ENCODE measurements around the gene TMEM175.
"Not testable (repeated sequence)": the region's sequence is repeated elsewhere in the genome, so short reads cannot be mapped to it uniquely, and the experiment has no call there.

The TMEM175 gene

GRCh38 chr4:915595-915994 is 16.7 kb upstream of the TMEM175 start:
- peak in 4 of 56 donors; percentile 3 to 37 (median 15) for DNase-seq

GRCh38 chr4:917466-917865 is 14.8 kb upstream of the TMEM175 start:
- no peak for DNase-seq

- DNase-seq = no peak
Observed at GRCh38 chr4:917992-918391, 14.3 kb upstream of the TMEM175 start.

- not testable (repeated sequence) for DNase-seq
Observed at GRCh38 chr4:918591-918990, 13.7 kb upstream of the TMEM175 start.

DNA sequence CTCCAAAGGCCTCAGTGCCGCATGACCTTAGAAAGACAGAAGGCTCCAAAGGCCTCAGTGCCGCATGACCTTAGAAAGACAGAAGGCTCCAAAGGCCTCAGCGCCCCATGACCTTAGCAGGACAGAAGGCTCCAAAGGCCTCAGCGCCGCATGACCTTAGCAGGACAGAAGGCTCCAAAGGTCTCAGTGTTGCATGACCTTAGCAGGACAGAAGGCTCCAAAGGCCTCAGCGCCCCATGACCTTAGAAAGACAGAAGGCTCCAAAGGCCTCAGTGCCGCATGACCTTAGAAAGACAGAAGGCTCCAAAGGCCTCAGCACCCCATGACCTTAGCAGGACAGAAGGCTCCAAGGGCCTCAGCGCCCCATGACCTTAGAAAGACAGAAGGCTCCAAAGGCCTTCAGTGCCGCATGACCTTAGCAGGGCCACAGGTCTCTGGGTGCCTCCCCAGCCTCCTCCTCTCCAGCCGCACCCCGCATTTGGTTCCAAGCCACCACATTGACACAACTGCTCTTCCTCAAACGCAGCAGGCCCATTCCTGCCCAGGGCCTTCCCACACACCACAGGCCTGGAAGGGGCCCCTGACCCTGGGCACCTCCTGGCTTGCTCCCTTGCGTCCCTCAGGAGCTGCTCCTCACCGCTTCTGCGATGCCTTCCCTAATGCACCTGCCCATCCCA is 13.1 kb upstream of the TMEM175 start:
- DNase-seq = not testable (repeated sequence)

DNA sequence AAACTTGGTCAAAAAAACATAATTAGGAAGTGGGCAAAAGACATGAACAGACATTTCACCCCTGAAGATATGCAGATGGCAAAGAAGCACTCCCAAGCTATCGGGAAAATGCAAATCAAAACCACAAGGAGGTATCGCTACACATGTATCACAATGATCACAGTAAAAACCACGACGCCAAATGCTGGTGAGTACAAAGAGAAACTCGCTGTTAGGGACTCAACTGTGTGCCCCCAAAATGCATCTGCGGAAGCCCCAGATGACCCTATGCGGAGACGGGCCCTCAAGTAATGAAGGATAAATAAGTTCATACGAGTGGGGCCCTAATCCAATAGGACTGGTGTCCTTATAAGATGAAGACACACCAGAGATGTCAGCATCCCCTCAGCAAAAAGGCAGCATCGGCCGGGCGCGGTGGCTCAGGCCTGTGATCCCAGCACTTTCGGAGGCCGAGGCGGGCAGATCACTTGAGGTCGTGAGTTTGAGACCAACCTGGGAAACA is 10.4 kb upstream of the TMEM175 start:
- DNase-seq = no peak

DNA sequence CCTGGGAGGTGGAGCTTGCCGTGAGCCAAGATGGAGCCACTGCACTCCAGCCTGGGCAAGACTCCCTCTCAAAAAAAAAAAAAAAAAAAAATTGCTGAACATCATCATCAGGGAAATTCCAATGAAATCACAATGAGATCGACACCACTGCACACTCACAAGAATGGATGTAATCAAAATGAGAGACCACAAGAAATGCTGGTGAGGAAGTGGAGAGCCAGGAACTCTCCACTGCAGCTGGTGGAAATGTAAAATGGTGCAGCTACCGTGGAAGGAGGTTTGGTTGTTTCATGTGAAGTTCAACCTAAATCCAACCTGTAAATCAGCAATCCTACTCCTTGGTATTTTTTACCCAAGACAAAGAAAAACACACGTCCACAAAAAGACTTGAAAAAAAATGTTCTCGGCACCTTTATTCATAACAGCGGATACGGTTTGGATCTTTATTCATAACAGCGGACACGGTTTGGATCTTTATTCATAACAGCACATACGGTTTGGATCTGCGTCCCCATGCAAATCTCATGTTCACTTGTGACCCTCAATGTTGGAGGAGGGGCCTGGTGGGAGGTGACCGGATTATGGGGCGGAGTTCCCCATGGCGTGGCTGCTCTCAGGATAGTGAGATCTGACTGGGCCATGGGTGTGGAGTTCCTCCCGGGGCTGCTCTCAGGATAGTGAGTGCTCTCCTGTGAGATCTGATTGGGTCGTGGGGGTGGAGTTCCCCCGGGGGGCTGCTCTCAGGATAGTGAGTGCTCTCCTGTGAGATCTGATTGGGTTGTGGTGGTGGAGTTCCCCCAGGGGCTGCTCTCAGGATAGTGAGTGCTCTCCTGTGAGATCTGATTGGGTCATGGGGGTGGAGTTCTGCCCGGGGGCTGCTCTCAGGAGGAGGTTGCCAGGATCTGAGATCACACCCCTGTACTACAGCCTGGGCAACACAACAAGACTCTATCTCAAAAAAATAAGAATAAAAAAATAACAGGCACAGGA is 7.9 kb upstream of the TMEM175 start:
- DNase-seq = no peak

- no peak for DNase-seq
Observed at GRCh38 chr4:925171-925570, 7.1 kb upstream of the TMEM175 start.

- DNase-seq = no peak
Observed at GRCh38 chr4:925771-926500, 6.3 kb upstream of the TMEM175 start.

DNA sequence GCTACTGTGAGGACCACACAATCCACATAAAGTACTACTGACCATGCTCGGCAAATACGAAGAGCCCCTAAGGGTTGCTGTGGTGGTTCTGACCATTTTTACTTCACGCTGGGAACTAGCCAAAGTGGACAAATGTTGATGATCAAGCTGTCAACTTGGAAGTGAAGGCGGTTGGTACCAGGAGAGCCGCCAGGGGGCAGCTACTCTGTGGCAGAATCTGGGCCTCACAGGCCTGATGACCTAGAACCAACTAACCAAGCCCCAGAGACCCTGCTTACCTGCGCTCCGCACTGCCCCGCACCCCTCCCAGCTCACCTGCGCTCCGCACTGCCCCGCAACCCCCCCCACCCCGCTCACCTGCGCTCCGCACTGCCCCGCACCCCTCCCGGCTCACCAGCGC is 5.7 kb upstream of the TMEM175 start:
- no peak for DNase-seq

DNA sequence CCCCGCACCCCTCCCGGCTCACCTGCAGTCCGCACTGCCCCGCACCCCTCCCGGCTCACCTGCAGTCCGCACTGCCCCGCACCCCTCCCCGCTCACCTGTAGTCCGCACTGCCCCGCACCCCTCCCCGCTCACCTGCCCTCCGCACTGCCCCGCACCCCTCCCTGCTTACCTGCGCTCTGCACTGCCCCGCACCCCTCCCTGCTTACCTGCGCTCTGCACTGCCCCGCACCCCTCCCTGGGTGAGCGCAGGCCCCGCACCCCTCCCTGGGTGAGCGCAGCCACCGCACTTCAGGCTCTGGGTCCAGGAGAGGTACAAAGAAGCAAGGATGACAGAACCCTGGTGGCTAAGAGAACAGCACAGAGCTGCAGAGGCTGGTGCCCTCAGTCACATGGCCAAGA is 4.7 kb upstream of the TMEM175 start:
- DNase-seq = not testable (repeated sequence)

- no peak for DNase-seq
Observed at GRCh38 chr4:929096-929765, 3.0 kb upstream of the TMEM175 start.

- DNase-seq = peak in 1 of 56 donors; percentile 6
Observed at GRCh38 chr4:930028-930551, 2.2 kb upstream of the TMEM175 start.

DNA sequence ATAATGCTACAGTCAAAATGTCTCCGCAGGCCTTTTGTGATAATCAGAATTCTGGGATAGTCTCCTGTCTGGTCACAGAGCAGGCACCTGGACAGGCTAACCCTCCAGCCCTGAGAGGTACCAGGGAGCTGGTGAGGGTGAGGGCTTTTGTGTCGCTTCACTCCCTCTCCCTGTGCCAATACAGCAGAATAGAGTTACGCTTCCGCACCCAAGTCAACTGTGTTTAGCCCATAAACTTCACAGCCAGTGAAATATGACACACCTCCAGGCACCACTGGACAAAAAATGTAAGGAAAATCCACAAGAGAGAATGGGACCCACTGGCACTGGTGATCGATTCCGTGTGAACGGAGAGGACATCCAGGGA is 1.4 kb upstream of the TMEM175 start:
- no peak for DNase-seq

- no peak for DNase-seq
Observed at GRCh38 chr4:931194-931959, 883 bp upstream of the TMEM175 start.

GRCh38 chr4:932713-933070 is 432 bp downstream of the TMEM175 start:
- no peak for DNase-seq

- DNase-seq = not testable (repeated sequence)
Observed at GRCh38 chr4:939508-939907, 7.2 kb downstream of the TMEM175 start.

DNA sequence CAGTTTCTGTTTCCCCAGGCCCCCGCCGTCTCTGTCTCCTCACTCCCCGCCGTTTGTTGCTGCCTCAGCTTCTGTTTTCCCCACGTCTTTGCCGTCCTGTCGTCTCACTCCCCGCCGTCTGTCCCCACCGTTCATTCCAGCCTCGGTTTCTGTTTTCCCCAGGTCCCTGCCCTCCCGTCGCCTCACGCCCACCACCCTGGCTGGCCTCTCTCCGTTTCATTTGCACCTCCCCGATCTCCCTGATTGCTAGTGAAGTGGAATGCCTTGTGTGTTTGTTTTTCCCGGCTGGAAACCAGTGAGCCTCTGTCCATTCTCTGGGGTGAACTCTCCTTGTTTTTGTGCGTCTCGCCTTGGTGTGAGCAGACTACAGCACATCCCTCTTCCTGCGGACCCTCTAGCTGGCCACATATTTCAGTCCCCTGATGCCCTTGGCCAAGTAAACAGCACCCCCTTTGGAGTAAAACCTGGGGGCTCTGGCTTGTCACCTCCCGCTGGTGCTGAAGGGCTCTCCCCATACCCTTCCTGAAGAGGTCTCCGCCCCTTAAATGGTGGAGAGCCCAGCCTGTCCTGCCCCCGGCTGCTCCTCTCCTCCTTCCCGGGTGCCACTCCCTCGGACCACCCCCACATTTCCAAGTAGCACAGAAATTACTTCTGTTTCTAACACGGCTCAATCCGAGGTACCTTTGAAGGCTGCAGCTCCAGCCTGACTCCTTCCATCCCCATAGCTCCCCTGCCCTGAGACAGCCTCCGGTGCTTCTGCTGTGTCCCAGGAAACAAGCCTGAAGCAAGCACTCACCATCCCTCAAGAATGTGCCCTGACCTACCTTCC is 13.2 kb downstream of the TMEM175 start:
- no peak for DNase-seq

GRCh38 chr4:946103-946450 is 13.8 kb downstream of the TMEM175 start:
- DNase-seq = no peak
